Esophagus (tissue), 2 donors: ENCODE measurements around the gene KIAA0040. TPM values are rescaled to one million over a fixed set of nuclear protein-coding genes. Genes with fewer than 3 reads are reported as not detected.
A peak's percentile ranks its signal among the peaks of the same experiment; 100 is the strongest.

Experiments
- H3K27ac ChIP-seq, 2 donors: one replicate each; pipeline ENCODE4 v1.5.1; 2013; ENCODE audit warnings: low read depth in 2 of 2, mild to moderate bottlenecking in 2 of 2, inconsistent platforms in 1 of 2, low read length in 1 of 2, moderate library complexity in 1 of 2
- H3K27me3 ChIP-seq, 2 donors: one replicate each; pipeline ENCODE4 v1.6.1; 2013; ENCODE audit warnings: low read length in 2 of 2, control low read depth in 1 of 2, mild to moderate bottlenecking in 1 of 2; ENCODE audit not compliant: insufficient read depth in 2 of 2, control insufficient read depth in 1 of 2
- H3K36me3 ChIP-seq, 2 donors: one replicate each; pipeline ENCODE4 v1.6.1; 2013; ENCODE audit warnings: low read length in 1 of 2; ENCODE audit not compliant: control insufficient read depth in 2 of 2, insufficient read depth in 2 of 2
- H3K4me1 ChIP-seq, 2 donors: one replicate each; pipeline ENCODE4 v1.6.1; 2013; ENCODE audit warnings: low read length in 1 of 2; ENCODE audit not compliant: control insufficient read depth in 2 of 2, insufficient read depth in 2 of 2
- H3K4me3 ChIP-seq, 2 donors: one replicate each; pipeline ENCODE4 v1.5.1; 2013; ENCODE audit warnings: low read length in 2 of 2, mild to moderate bottlenecking in 2 of 2, low read depth in 1 of 2, moderate library complexity in 1 of 2
- H3K9me3 ChIP-seq, 2 donors: one replicate each; pipeline ENCODE4 v1.6.1; 2013; ENCODE audit warnings: mild to moderate bottlenecking in 2 of 2, low read depth in 1 of 2, low read length in 1 of 2, moderate library complexity in 1 of 2; ENCODE audit not compliant: control insufficient read depth in 2 of 2, insufficient read depth in 1 of 2
- whole genome bisulfite sequencing, 2 donors: extraction: QIAGEN DNeasy Blood & Tissue Kit; methylation state at CpG; one replicate each; pipeline ENCODE4 v1.1.7; 2013; 5-methylcytosine and 5-hydroxymethylcytosine counted together
- polyA plus RNA-seq, 2 donors: library from polyadenylated mRNA; stranded (reverse); fragments of 200-250 nt; gene quantifications; one replicate each; pipeline ENCODE4 v1.2.3, GENCODE V29; 2013
- donor health status: healthy with polysubstance abuse.
- donor health status: Bipolar disorder and iron deficiency.

The KIAA0040 gene
- 1 to 10 TPM; 2.3 to 4.0 TPM for polyA plus RNA-seq

DNA sequence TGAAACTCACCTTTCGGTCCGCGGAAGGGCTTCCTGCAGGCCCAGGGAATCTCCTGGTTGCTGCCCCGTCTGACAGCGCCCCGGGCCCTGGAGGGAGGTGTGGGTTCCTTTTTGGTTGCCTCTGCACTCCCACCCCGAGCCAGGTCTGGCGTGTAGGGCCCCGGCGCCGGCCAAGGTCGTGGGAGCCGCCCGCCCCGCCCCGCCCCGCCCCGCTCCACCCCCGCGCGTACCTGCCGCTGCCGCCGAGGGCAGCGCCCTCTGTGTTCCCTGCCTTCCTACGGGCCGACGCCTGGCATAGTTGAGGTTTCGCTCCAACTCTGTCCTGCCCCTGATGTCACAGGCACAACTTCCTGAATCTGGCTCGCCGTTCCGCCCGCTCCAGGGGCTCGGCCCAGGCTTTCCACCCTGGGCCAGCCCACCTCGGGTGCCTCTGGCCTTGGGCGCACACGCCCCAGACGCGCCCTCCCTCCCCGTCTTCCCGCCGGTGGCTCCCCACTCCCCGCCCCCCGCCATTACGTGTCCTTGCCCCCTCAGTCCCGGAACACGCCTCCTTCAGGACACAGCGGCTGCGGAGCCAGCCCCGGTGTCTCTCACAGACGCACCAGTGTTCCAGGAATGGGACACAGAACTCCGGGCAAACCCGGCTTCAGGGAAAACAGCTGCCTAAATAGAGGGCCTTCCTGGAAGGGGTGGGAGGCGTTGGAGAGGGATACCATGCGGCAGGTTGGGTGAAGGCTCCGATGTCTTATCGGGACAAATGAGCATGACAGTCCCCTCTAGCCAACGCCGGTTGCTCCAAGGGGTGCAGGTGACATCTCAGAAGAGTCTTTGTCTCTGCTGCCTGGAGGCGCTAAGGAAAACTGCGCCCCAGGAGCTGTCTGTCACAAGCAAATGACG, at the start of gene KIAA0040:
Gene KIAA0040, minus strand, starts transcription at position 147 of the 897 bp plus-strand sequence. CDS start 31,763 bp downstream, outside the sequence.
- WGBS, 2 donors = 4 to 5% methylated on average over 46 to 62 of the region's 62 CpGs
- Histone ChIP-seq H3K4me3 (peak within 1 kb of the TSS; percentile 47 to 75), H3K4me1 (peaks cover 0 to 3% of the 10 kb centered on the region in 2 donors), H3K27me3 (peaks cover 0 to 3% of the 10 kb centered on the region in 2 donors), H3K27ac (peak within 1 kb of the TSS; percentile 82 to 85), H3K9me3 (no peaks in the 10 kb centered on the region), H3K36me3 (no peaks in the 10 kb centered on the region)

GRCh38 chr1:175237389-175237788, 44.8 kb upstream of the KIAA0040 start:
- Histone ChIP-seq H3K9me3 (peaks cover 2% of the 10 kb centered on the region in 2 donors), H3K27ac (no peak overlapping the region), H3K27me3 (no peaks in the 10 kb centered on the region), H3K4me1 (no peaks in the 10 kb centered on the region), H3K36me3 (no peaks in the 10 kb centered on the region), H3K4me3 (no peak overlapping the region)
- 87 to 95% methylated on average over 1 of the region's 1 CpG for WGBS, 2 donors

- no peaks in the 10 kb centered on the region for H3K27me3 ChIP-seq
- H3K4me1 ChIP-seq = no peaks in the 10 kb centered on the region
- peaks cover 0 to 2% of the 10 kb centered on the region in 2 donors for H3K9me3 ChIP-seq
- no peaks in the 10 kb centered on the region for H3K36me3 ChIP-seq
- 85 to 89% methylated on average over 3 of the region's 3 CpGs for WGBS, 2 donors
- H3K4me3 ChIP-seq = no peak overlapping the region
- H3K27ac ChIP-seq = no peak overlapping the region
These were observed 42.1 kb upstream of the KIAA0040 start for GRCh38 chr1:175234639-175235038.

- H3K36me3 ChIP-seq = no peaks in the 10 kb centered on the region
- no peaks in the 10 kb centered on the region for H3K27me3 ChIP-seq
- H3K4me1 ChIP-seq = no peaks in the 10 kb centered on the region
- H3K4me3 ChIP-seq = no peak overlapping the region
- no peak overlapping the region for H3K27ac ChIP-seq
- 42 to 50% methylated on average over 2 of the region's 2 CpGs for WGBS, 2 donors
- H3K9me3 ChIP-seq = peaks cover 0 to 2% of the 10 kb centered on the region in 2 donors
These were observed 39.8 kb upstream of the KIAA0040 start for GRCh38 chr1:175232335-175232734.

DNA sequence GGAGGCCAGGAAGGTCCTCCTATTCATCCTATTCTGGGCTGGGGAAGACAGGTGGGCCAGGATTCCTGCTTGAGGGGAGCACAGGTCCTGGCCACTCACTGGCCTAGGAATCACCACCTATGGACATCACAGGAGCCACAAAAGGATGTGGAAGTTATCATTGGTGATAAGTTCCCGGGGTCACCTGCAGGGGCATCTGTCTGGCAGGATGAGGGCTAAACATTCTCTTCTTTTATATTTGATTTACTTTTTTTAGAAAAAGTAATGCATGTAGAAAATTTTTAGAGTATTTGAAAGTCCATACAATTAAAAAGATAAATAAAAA, 33.2 kb upstream of the KIAA0040 start:
- 0% methylated on average over 1 of the region's 1 CpG for WGBS, 2 donors
- Histone ChIP-seq H3K9me3 (no peaks in the 10 kb centered on the region), H3K4me3 (no peak overlapping the region)

GRCh38 chr1:175222296-175222938, 29.8 kb upstream of the KIAA0040 start:
- Histone ChIP-seq H3K36me3 (no peaks in the 10 kb centered on the region), H3K27ac (no peak overlapping the region)
- 60 to 69% methylated on average over 10 of the region's 10 CpGs for WGBS, 2 donors

More for the DNA sequence above, 33.2 kb upstream of the KIAA0040 start:
- Histone ChIP-seq H3K36me3 (no peaks in the 10 kb centered on the region), H3K27ac (no peak overlapping the region), H3K4me1 (no peaks in the 10 kb centered on the region), H3K27me3 (no peaks in the 10 kb centered on the region)

DNA sequence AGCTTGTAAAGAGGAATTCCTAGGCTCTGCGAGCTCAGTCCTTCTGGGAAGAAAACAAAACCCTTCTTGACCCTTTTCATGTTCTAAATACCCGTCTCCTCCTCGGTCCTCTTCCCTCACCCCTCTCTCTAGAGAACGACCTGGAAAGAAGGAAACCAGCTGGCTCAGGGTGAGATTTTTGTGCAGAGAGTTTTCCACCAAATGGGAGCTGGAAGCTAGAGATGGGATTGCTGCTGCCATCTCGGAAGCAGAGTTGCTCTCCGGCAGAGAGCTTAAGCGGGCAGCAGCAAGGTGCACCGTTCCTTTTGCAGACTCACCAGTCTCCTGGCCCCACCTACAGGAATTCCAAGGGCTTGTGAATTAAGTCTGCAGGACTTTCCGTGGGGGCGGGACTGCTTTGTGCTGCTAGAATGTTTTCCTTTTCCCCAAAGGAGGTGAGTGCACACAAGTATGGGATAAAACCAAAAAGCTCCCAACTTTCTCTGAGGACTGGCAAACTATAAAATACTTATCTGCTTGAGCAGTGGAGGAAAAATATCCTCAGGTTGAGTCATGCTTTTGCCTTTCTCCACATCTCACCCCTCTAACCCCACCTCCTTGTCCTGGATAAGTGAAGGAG, 29.1 kb upstream of the KIAA0040 start:
- no peaks in the 10 kb centered on the region for H3K27me3 ChIP-seq
- H3K27ac ChIP-seq = no peak overlapping the region
- 42 to 48% methylated on average over 10 of the region's 10 CpGs for WGBS, 2 donors
- H3K9me3 ChIP-seq = no peaks in the 10 kb centered on the region
- H3K4me3 ChIP-seq = no peak overlapping the region
- H3K36me3 ChIP-seq = no peaks in the 10 kb centered on the region
- H3K4me1 ChIP-seq = no peaks in the 10 kb centered on the region

More at GRCh38 chr1:175222296-175222938, 29.8 kb upstream of the KIAA0040 start:
- Histone ChIP-seq H3K4me1 (no peaks in the 10 kb centered on the region), H3K4me3 (no peak overlapping the region), H3K9me3 (no peaks in the 10 kb centered on the region), H3K27me3 (no peaks in the 10 kb centered on the region)

GRCh38 chr1:175220853-175221556, 28.4 kb upstream of the KIAA0040 start:
- 57 to 60% methylated on average over 11 of the region's 11 CpGs for WGBS, 2 donors
- H3K27me3 ChIP-seq = no peaks in the 10 kb centered on the region
- H3K36me3 ChIP-seq = no peaks in the 10 kb centered on the region
- H3K9me3 ChIP-seq = no peaks in the 10 kb centered on the region
- no peak overlapping the region for H3K4me3 ChIP-seq
- H3K27ac ChIP-seq = no peak overlapping the region
- no peaks in the 10 kb centered on the region for H3K4me1 ChIP-seq

DNA sequence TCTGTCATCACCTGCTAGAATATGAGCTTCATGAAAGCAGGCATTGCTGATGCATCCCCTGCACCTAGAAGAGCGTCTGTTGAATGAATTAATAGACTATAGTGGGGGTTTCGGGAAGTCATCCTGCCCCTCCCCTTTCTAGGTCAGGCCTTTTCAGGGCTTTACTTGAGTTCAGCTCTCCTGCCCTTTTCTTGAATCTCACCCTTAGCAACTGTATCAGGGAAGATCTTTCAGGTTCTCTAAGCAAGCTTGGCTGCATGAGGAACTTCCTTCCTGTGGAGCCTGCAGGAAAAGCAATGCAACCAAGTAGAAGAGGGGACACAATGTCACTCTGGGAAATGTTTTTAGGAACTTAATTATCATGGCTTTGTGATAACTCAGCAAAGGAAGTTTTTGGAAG, 27.2 kb upstream of the KIAA0040 start:
- H3K9me3 ChIP-seq = no peaks in the 10 kb centered on the region
- H3K27me3 ChIP-seq = no peaks in the 10 kb centered on the region
- H3K27ac ChIP-seq = no peak overlapping the region
- H3K36me3 ChIP-seq = no peaks in the 10 kb centered on the region
- no peaks in the 10 kb centered on the region for H3K4me1 ChIP-seq
- 92 to 93% methylated on average over 2 of the region's 2 CpGs for WGBS, 2 donors
- H3K4me3 ChIP-seq = no peak overlapping the region
